Mesendoderm (in vitro differentiated cells): ENCODE measurements around the gene SLCO2B1.

Experiments used
- DNase-seq: peaks from one replicate; pipeline ENCODE4 v3.0.0; 2013
- H2AK5ac ChIP-seq: 2 replicates; pipeline ENCODE4 v1.6.1; 2013; ENCODE audit warnings: low read length, inconsistent platforms
- H2BK120ac ChIP-seq: 2 replicates; pipeline ENCODE4 v1.6.1; 2013; ENCODE audit warnings: low read depth, mild to moderate bottlenecking, low read length, moderate library complexity, mixed read lengths
- H2BK15ac ChIP-seq: replicated peaks from 2 replicates; pipeline ENCODE4 v1.6.1; 2013; ENCODE audit warnings: low read depth, mild to moderate bottlenecking, moderate library complexity
- H2BK5ac ChIP-seq: 2 replicates; pipeline ENCODE4 v1.6.1; 2013; ENCODE audit warnings: low read length, inconsistent platforms
- H3K18ac ChIP-seq: 2 replicates; pipeline ENCODE4 v1.6.1; 2013; ENCODE audit warnings: mild to moderate bottlenecking, low read length, mixed read lengths
- H3K23ac ChIP-seq: one replicate; pipeline ENCODE4 v1.6.1; 2013; ENCODE audit warnings: low read length
- H3K27ac ChIP-seq: 2 replicates; pipeline ENCODE4 v1.5.1; 2013; ENCODE audit warnings: low read depth, mild to moderate bottlenecking, inconsistent platforms, low read length, moderate library complexity
- H3K27me3 ChIP-seq: 2 replicates; pipeline ENCODE4 v1.6.1; 2013; ENCODE audit warnings: low read length, control low read depth, mild to moderate bottlenecking, inconsistent platforms; ENCODE audit not compliant: insufficient read depth, poor library complexity
- H3K36me3 ChIP-seq: 2 replicates; pipeline ENCODE4 v1.6.1; 2013; ENCODE audit warnings: low read length, inconsistent platforms; ENCODE audit not compliant: control insufficient read depth, insufficient read depth
- H3K4ac ChIP-seq: one replicate; pipeline ENCODE4 v1.6.1; 2013; ENCODE audit warnings: low read depth, mild to moderate bottlenecking, low read length, moderate library complexity
- H3K4me1 ChIP-seq: 2 replicates; pipeline ENCODE4 v1.6.1; 2013; ENCODE audit warnings: low read depth, low read length, inconsistent platforms; ENCODE audit not compliant: control insufficient read depth
- H3K4me2 ChIP-seq: 2 replicates; pipeline ENCODE4 v1.6.1; 2013; ENCODE audit warnings: low read length
- H3K4me3 ChIP-seq: 2 replicates; pipeline ENCODE4 v1.5.1; 2013; ENCODE audit warnings: mild to moderate bottlenecking, low read length
- H3K56ac ChIP-seq: one replicate; pipeline ENCODE4 v1.6.1; 2013; ENCODE audit warnings: low read length
- H3K79me1 ChIP-seq: 2 replicates; pipeline ENCODE4 v1.6.1; 2013; ENCODE audit warnings: low read length, inconsistent platforms
- H3K79me2 ChIP-seq: 2 replicates; pipeline ENCODE4 v1.6.1; 2013; ENCODE audit warnings: mild to moderate bottlenecking, low read length; ENCODE audit not compliant: control insufficient read depth, insufficient read depth
- H3K9ac ChIP-seq: 2 replicates; pipeline ENCODE4 v1.6.1; 2013; ENCODE audit warnings: low read length, inconsistent platforms
- H4K5ac ChIP-seq: one replicate; pipeline ENCODE4 v1.6.1; 2013; ENCODE audit warnings: low read length
- H4K8ac ChIP-seq: one replicate; pipeline ENCODE4 v1.6.1; 2013; ENCODE audit warnings: low read depth, mild to moderate bottlenecking, control low read depth, low read length, moderate library complexity
- WGBS: extraction: QIAGEN DNeasy Blood & Tissue Kit; methylation state at CpG from one replicate; pipeline ENCODE4 v1.1.7; 2013; ENCODE audit warnings: low lambda C conversion rate, missing lambda C conversion rate; ENCODE audit not compliant: insufficient coverage; ENCODE audit errors: extremely low coverage; 5-methylcytosine and 5-hydroxymethylcytosine counted together

SLCO2B1 gene

DNA sequence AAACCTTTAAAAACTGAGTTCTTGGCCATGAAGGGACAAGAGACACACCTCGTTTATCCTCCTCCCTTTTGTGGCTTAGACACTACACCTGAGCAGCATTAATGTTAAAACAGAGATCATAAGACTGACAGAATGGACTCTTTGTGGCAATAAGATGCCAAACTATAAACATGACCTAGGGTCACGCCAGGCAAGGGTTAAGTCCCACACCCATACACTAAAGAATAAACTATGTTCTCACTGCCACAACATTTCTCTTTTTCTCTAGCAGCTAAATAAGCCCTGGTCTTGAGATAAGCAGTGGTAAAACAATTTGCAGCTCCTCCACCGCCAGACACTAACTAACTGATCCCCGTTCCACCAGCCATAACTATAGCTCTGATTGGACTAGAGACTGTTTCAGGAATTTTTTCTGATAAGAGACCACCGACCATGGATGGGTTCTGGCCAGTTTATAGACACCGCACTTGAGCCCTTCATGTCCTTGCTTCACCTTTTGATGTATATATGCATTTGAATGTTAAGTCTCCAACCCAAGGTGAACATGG lies 4.9 kb upstream of the SLCO2B1 start:
- Histone ChIP-seq H2BK5ac (no peak overlapping the region), H3K4me3 (no peak overlapping the region), H3K27me3 (no peaks in the 10 kb centered on the region), H3K36me3 (no peaks in the 10 kb centered on the region), H3K79me2 (no peaks in the 10 kb centered on the region), H3K23ac (no peak overlapping the region), H3K9ac (no peak overlapping the region), H4K8ac (no peak overlapping the region), H3K4me1 (no peaks in the 10 kb centered on the region), H3K79me1 (no peaks in the 10 kb centered on the region), H3K18ac (no peak overlapping the region), H2AK5ac (no peak overlapping the region), H3K56ac (no peak overlapping the region), H2BK120ac (no peak overlapping the region), H2BK15ac (no peak overlapping the region), H3K27ac (no peak overlapping the region), H3K4me2 (no peak overlapping the region), H4K5ac (no peak overlapping the region), H3K4ac (no peak overlapping the region)
- WGBS, result no CpG with 5 or more reads among the region's 6 CpGs
- peak; percentile 44 for DNase-seq

DNA sequence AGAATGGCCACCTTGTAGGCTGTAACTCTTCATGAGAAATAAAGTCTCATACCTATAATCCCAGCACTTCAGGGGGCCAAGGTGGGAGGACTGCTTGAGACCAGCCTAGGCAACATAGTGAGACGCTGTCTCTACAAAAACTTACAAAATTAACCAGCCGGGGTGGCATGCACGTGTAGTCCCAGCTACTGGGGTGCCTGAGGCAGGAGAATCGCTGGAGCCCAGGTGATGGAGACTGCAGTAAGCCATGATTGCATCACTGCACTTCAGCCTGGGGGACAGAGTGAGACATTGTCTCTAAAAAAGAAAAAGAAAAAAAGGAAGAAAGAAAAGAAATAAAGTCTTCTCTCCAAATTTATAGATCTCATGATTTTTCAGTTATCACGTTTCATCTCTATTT lies 4.2 kb upstream of the SLCO2B1 start:
- Histone ChIP-seq H4K5ac (no peak overlapping the region), H3K79me1 (no peaks in the 10 kb centered on the region), H3K27ac (no peak overlapping the region), H3K56ac (no peak overlapping the region), H3K4ac (no peak overlapping the region), H2BK120ac (no peak overlapping the region), H4K8ac (no peak overlapping the region), H2BK15ac (no peak overlapping the region), H3K36me3 (no peaks in the 10 kb centered on the region), H3K27me3 (no peaks in the 10 kb centered on the region), H3K4me2 (no peak overlapping the region), H3K18ac (no peak overlapping the region), H3K79me2 (no peaks in the 10 kb centered on the region), H3K23ac (no peak overlapping the region), H2BK5ac (no peak overlapping the region), H3K4me3 (no peak overlapping the region), H3K4me1 (no peaks in the 10 kb centered on the region), H2AK5ac (no peak overlapping the region), H3K9ac (no peak overlapping the region)
- WGBS, result no CpG with 5 or more reads among the region's 5 CpGs
- DNase-seq, result no peak

DNA sequence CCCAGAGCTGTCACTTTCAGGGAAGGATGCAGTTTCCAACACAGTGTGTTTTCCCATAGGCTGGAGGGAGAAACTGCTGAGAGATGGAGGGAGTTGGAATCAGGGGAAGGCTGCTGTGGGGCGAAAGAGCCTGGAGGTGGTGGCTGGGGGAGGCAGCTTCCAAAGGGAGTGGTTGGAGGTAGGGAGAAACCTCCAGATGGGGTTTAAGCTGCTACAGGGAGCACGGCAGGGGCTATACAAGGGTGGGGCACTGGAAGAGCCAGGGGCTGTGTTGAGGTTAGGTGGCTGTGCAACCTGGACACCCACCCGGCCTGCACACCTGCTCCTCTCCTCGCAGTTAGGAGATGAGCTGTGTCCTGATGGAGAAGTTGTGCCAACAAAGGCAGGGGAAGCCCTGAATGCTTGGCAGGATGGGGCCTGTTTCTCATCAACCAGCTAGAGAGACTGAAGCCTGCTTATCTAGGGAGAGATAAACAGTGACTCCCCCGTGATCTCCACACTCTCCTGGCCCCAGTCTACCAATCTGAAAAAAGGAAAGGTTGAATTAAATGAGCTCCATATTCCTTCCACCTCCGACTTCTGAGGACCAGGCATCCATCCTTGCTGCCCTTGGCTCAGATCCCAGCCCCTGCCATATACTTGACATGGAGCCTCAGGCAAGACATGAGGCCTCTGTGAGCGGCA lies 3.6 kb upstream of the SLCO2B1 start:
- H3K23ac ChIP-seq, result no peak overlapping the region
- no peak overlapping the region for H2AK5ac ChIP-seq
- no peaks in the 10 kb centered on the region for H3K36me3 ChIP-seq
- H3K79me1 ChIP-seq, result no peaks in the 10 kb centered on the region
- no peak overlapping the region for H2BK120ac ChIP-seq
- no peaks in the 10 kb centered on the region for H3K79me2 ChIP-seq
- H3K4me2 ChIP-seq, result no peak overlapping the region
- H3K4ac ChIP-seq, result no peak overlapping the region
- peak overlapping the region; percentile 20 for H3K56ac ChIP-seq
- H2BK5ac ChIP-seq, result no peak overlapping the region
- no peak overlapping the region for H3K27ac ChIP-seq
- H4K8ac ChIP-seq, result no peak overlapping the region
- WGBS, result no CpG with 5 or more reads among the region's 7 CpGs
- H3K27me3 ChIP-seq, result no peaks in the 10 kb centered on the region
- no peak overlapping the region for H3K9ac ChIP-seq
- H3K4me3 ChIP-seq, result no peak overlapping the region
- H3K4me1 ChIP-seq, result no peaks in the 10 kb centered on the region
- H2BK15ac ChIP-seq, result no peak overlapping the region
- peak; percentile 25 for DNase-seq
- H3K18ac ChIP-seq, result no peak overlapping the region
- H4K5ac ChIP-seq, result no peak overlapping the region

DNA sequence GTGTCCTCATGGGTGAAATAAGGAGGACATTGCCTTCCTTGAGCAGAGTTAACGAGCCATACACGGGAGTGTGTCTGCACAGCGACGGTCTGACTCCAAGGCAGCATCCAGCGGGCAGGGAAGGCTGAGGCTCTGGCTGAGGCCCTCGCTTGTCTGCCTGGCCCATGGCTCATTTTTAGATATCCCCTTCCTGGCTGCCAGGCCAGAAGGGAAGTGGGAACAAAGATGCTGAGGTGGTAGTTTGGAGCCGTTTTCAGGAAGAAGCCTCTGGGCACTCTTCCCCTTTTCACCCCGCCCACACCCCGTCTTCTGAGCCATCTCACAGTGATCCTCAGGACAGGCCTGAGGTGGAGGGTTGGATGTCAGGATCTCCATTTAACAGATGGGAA lies 3.0 kb upstream of the SLCO2B1 start:
- Histone ChIP-seq H2AK5ac (no peak overlapping the region), H3K36me3 (no peaks in the 10 kb centered on the region), H3K4me3 (no peak overlapping the region), H3K27me3 (no peaks in the 10 kb centered on the region), H3K18ac (no peak overlapping the region), H2BK15ac (no peak overlapping the region), H3K56ac (peak overlapping the region; percentile 20), H2BK120ac (no peak overlapping the region), H3K79me1 (no peaks in the 10 kb centered on the region), H3K27ac (no peak overlapping the region), H4K8ac (no peak overlapping the region), H3K4me1 (no peaks in the 10 kb centered on the region), H3K4ac (no peak overlapping the region), H2BK5ac (no peak overlapping the region), H3K4me2 (no peak overlapping the region), H4K5ac (no peak overlapping the region), H3K9ac (no peak overlapping the region), H3K79me2 (no peaks in the 10 kb centered on the region), H3K23ac (no peak overlapping the region)
- DNase-seq, result no peak
- WGBS, result no CpG with 5 or more reads among the region's 9 CpGs

DNA sequence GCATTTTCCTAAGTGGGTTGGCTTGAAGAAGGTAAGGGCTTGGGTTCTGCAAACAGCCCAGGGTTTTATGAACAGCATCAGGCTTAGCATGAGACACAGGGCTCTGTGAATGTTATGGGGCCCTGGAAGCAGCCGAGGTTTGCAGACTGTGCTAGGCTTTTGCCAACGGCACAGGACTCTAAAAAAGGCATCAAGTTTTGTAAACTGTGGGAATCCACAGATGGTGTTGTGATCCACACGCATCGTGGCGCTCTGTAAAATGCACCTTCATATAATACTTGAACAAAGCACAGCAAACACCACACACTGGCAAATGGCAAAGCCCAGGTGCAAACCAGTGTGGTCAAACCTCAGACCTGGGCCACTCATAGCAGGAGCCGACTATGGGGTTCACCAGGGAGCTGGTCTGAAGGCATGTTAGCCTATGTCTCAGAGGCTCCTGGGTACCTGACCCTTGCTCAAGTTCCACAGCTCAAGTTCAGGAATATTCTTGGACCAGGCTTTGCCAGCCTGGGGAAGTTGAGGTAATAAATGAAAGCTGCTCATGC lies 2.4 kb upstream of the SLCO2B1 start:
- no CpG with 5 or more reads among the region's 6 CpGs for WGBS
- H3K18ac ChIP-seq, result no peak overlapping the region

More for the DNA sequence above, 2.4 kb upstream of the SLCO2B1 start:
- Histone ChIP-seq H4K5ac (no peak overlapping the region), H3K4me1 (no peaks in the 10 kb centered on the region), H3K79me1 (no peaks in the 10 kb centered on the region), H2BK5ac (no peak overlapping the region), H2BK15ac (no peak overlapping the region), H2BK120ac (no peak overlapping the region), H3K27me3 (no peaks in the 10 kb centered on the region), H3K4ac (no peak overlapping the region), H3K4me3 (no peak overlapping the region), H3K9ac (no peak overlapping the region), H2AK5ac (no peak overlapping the region), H3K27ac (no peak overlapping the region), H3K79me2 (no peaks in the 10 kb centered on the region), H3K23ac (no peak overlapping the region), H3K4me2 (no peak overlapping the region), H3K36me3 (no peaks in the 10 kb centered on the region), H4K8ac (no peak overlapping the region), H3K56ac (no peak overlapping the region)
- no peak for DNase-seq
